Measurements from ENCODE around the gene RBFOX2.
"Not testable (repeated sequence)": the region's sequence is repeated elsewhere in the genome, so short reads cannot be mapped to it uniquely, and the experiment has no call there.

The RBFOX2 gene

DNA sequence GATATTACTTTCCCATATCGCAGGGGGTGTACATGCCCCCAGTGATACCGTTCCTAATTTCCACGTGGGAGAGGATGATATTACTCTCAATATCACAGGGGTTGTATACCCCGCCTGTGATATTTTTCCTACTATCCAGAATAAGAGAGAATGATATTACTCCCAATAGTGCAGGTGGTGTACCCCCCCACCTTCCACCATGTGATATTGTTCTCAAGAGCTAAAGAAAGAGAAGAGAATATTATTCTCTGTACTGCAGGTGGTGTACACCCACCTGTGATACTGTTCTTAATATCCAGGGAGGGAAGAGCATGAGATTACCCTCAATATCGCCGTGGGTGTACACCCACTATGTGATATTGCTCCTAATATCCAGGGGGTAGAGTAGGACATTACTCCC, 328.8 kb downstream of the RBFOX2 start:
- DNase-seq (ENCODE audit: low read depth in 2 of 2): not testable (repeated sequence)

DNA sequence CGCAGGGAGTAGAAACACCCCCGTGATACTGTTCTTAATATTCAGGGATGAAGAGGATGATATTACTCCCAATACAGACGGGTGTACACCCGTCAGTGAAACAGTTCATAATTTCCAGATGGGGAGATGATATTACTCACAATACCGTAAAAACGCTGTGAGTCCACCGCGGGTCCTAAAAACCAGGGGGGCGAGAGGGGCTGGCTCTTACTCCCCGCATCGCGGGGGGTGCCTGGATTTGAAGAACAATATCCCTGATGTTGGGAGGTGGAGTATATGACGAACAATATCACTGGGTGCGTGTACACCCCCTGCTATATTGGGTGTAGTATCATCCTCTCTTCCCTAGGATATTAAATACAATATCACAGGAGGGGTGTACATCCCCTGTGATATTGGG, 331.5 kb downstream of the RBFOX2 start:
- DNase-seq (ENCODE audit: low read depth in 2 of 2): no peak

- DNase-seq (ENCODE audit: low read depth in 2 of 2): no peak
These were observed 333.4 kb downstream of the RBFOX2 start for GRCh38 chr22:35695202-35695601.

DNA sequence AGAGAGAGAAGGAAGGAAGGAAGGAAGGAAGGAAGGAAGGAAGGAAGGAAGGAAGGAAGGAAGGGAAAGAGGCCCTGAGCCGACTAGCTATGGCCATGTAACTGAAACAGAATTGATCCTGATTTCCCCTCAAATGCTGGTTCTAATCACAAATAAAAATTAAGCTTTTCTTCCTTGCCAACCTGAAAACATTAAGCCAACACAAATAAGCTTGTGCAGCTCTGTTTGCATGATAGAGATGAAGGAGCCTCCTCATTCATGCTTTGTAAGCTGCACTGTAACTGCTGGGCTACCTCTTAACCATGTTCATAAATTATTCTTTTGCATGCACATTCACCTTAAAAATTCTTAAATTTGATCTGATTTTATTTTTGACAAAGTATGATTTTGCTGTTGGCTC, 338.6 kb downstream of the RBFOX2 start:
- no peak for DNase-seq (ENCODE audit: low read depth in 2 of 2)

GRCh38 chr22:35688913-35689675, 339.5 kb downstream of the RBFOX2 start:
- DNase-seq (ENCODE audit: low read depth in 2 of 2): no peak
